Peyer's patch (tissue), 4 donors: Measurements from ENCODE around the gene NPFFR1.

Experiments
- CTCF ChIP-seq, 6 experiments: fragments of 450-650 bp in 4 of 6; fragments of 200-600 bp in 2 of 6; sonication (generic) in 1 of 6; IDR thresholded peaks; one replicate each; pipeline ENCODE4 v1.5.1; 2017 to 2019; ENCODE audit warnings: antibody characterized with exemption in 6 of 6, mild to moderate bottlenecking in 3 of 6, moderate library complexity in 1 of 6
- POLR2A ChIP-seq, 2 donors: fragments of 450-650 bp; IDR thresholded peaks; one replicate each; pipeline ENCODE4 v1.5.1; 2017; ENCODE audit warnings: antibody characterized with exemption in 2 of 2, mild to moderate bottlenecking in 2 of 2, moderate library complexity in 2 of 2

GRCh38 chr10:70221030-70221429 is 62.8 kb downstream of the NPFFR1 start:
- no peak for TF ChIP-seq CTCF (IDR thresholded peaks at IDR 0.05)
- no peak for TF ChIP-seq POLR2A (IDR thresholded peaks at IDR 0.05)
